Esophagus squamous epithelium (tissue), 5 donors: ENCODE results near the gene SLC35E1. TPM values are rescaled to one million over a fixed set of nuclear protein-coding genes. Genes with fewer than 3 reads are reported as not detected.

ENCODE experiments used
- DNase-seq: peaks from one replicate; lab custom pipeline; 2025; lab: John Stamatoyannopoulos, UW
- H3K27ac ChIP-seq, 4 donors: fragments of 200-600 bp; sonication (generic); one replicate each; pipeline ENCODE4 v1.5.1; 2016 to 2019; ENCODE audit warnings: mild to moderate bottlenecking in 1 of 4
- H3K27me3 ChIP-seq, 4 donors: fragments of 200-600 bp; sonication (generic); 1 replicate in 3 of 4; 2 replicates in 1 of 4; pipeline versions ENCODE4 v1.5.1 to v1.6.0; 2017 to 2021; ENCODE audit warnings: antibody characterized with exemption in 1 of 4
- H3K36me3 ChIP-seq, 3 donors: fragments of 200-600 bp; sonication (generic); one replicate each; pipeline ENCODE4 v1.5.1; 2016 to 2019
- H3K4me1 ChIP-seq, 3 donors: fragments of 200-600 bp; sonication (generic); one replicate each; pipeline ENCODE4 v1.5.1; 2017 to 2019
- H3K4me3 ChIP-seq, 4 donors: fragments of 200-600 bp; sonication (generic); 1 replicate in 3 of 4; 2 replicates in 1 of 4; pipeline ENCODE4 v1.5.1; 2016 to 2019; ENCODE audit warnings: mild to moderate bottlenecking in 2 of 4, moderate library complexity in 1 of 4
- H3K9me3 ChIP-seq, 3 donors: fragments of 200-600 bp; sonication (generic); one replicate each; pipeline ENCODE4 v1.5.1; 2016 to 2019
- CTCF ChIP-seq, 6 experiments: fragments of 450-650 bp in 4 of 6; fragments of 200-600 bp in 2 of 6; sonication (generic) in 2 of 6; IDR thresholded peaks; one replicate each; pipeline ENCODE4 v1.5.1; 2016 to 2019; ENCODE audit warnings: antibody characterized with exemption in 6 of 6, mild to moderate bottlenecking in 4 of 6, moderate library complexity in 4 of 6
- POLR2A ChIP-seq, 4 donors: fragments of 450-650 bp; IDR thresholded peaks; one replicate each; pipeline ENCODE4 v1.6.1; 2017; ENCODE audit warnings: antibody characterized with exemption in 4 of 4, mild to moderate bottlenecking in 4 of 4, moderate library complexity in 3 of 4
- WGBS, 2 donors: methylation state at CpG; one replicate each; pipeline ENCODE4 v1.1.5; 2018; 5-methylcytosine and 5-hydroxymethylcytosine counted together
- intact Hi-C: fragments of 100-400 bp; cut with DNase I; formaldehyde crosslinking; loops from one replicate; pipeline ENCODE4 v1.15.0; 2022
- total RNA-seq, 4 donors: library from RNA; depleted of rRNA; stranded (reverse); fragments of >200 nt; gene quantifications; one replicate each; pipeline ENCODE4 v1.1.0, GENCODE V29; 2016
- donor health status: DM: yes; HTN: yes; CAD: no.

Gene SLC35E1
- total RNA-seq, 4 donors from 2014 or later: 22.6 to 29.4 (median 25.3) TPM

- DNase-seq: no peak
- intact Hi-C loops: no loop called here
- 9 to 11% methylated on average over 6 to 9 of the region's 20 CpGs for WGBS, 2 donors
- TF ChIP-seq CTCF (IDR thresholded peaks at IDR 0.05): no peak
- no peak for TF ChIP-seq POLR2A (IDR thresholded peaks at IDR 0.05)
- H3K4me1 ChIP-seq: peaks cover 43 to 91% (median 72%) of the 10 kb centered on the region in 3 donors
- no peaks in the 10 kb centered on the region for H3K36me3 ChIP-seq
- peak overlapping the region in 2 of 4 donors; percentile 14 to 50 for H3K4me3 ChIP-seq
- peak overlapping the region; percentile 40 to 78 (median 72) for H3K27ac ChIP-seq
- no peaks in the 10 kb centered on the region for H3K27me3 ChIP-seq
- no peaks in the 10 kb centered on the region for H3K9me3 ChIP-seq
Observed at GRCh38 chr19:16586991-16587832, 15.0 kb upstream of the SLC35E1 start.

GRCh38 chr19:16586477-16586871 is 14.3 kb upstream of the SLC35E1 start:
- Histone ChIP-seq H3K4me1 (peaks cover 46 to 91% (median 72%) of the 10 kb centered on the region in 3 donors), H3K36me3 (no peaks in the 10 kb centered on the region), H3K27ac (peak overlapping the region; percentile 40 to 85 (median 72)), H3K4me3 (peak overlapping the region in 1 of 4 donors; percentile 8), H3K27me3 (no peaks in the 10 kb centered on the region), H3K9me3 (no peaks in the 10 kb centered on the region)
- intact Hi-C loops: no loop called here
- no CpG with 5 or more reads among the region's 9 CpGs for WGBS, 2 donors
- no peak for DNase-seq
- TF ChIP-seq POLR2A (IDR thresholded peaks at IDR 0.05) (no peak), CTCF (IDR thresholded peaks at IDR 0.05) (no peak)

GRCh38 chr19:16585808-16586476 is 13.7 kb upstream of the SLC35E1 start:
- intact Hi-C loops: no loop called here
- Histone ChIP-seq H3K27me3 (no peaks in the 10 kb centered on the region), H3K4me1 (peaks cover 48 to 92% (median 78%) of the 10 kb centered on the region in 3 donors), H3K27ac (peak overlapping the region; percentile 40 to 85 (median 72)), H3K4me3 (peak overlapping the region in 1 of 4 donors; percentile 46), H3K9me3 (no peaks in the 10 kb centered on the region), H3K36me3 (no peaks in the 10 kb centered on the region)
- DNase-seq: no peak
- TF ChIP-seq CTCF (IDR thresholded peaks at IDR 0.05) (no peak), POLR2A (IDR thresholded peaks at IDR 0.05) (peak in 1 of 4 donors; percentile 27)
- WGBS, 2 donors: 46 to 73% methylated on average over 4 to 5 of the region's 11 CpGs

- 64 to 80% methylated on average over 5 to 6 of the region's 13 CpGs for whole genome bisulfite sequencing, 2 donors
Observed at GRCh38 chr19:16585094-16585801, 13.0 kb upstream of the SLC35E1 start.

More at GRCh38 chr19:16585094-16585801, 13.0 kb upstream of the SLC35E1 start:
- intact Hi-C loops: no loop called here
- DNase-seq: no peak
- H3K4me3 ChIP-seq: peak overlapping the region in 3 of 4 donors; percentile 2 to 46 (median 18)
- TF ChIP-seq CTCF (IDR thresholded peaks at IDR 0.05): no peak
- no peak for TF ChIP-seq POLR2A (IDR thresholded peaks at IDR 0.05)
- H3K27me3 ChIP-seq: no peaks in the 10 kb centered on the region
- peaks cover 48 to 95% (median 76%) of the 10 kb centered on the region in 3 donors for H3K4me1 ChIP-seq
- no peaks in the 10 kb centered on the region for H3K36me3 ChIP-seq
- H3K9me3 ChIP-seq: no peaks in the 10 kb centered on the region
- H3K27ac ChIP-seq: peak overlapping the region; percentile 28 to 85 (median 72)
